HUES64 (cell line): ENCODE results near the gene ID3. TPM values are rescaled to one million over a fixed set of nuclear protein-coding genes. Genes with fewer than 3 reads are reported as not detected.

Experiments
- H3K27ac ChIP-seq: 2 replicates; pipeline ENCODE4 v1.7.0; 2013; ENCODE audit warnings: low read depth, low read length, inconsistent platforms
- H3K27me3 ChIP-seq: 2 replicates; pipeline ENCODE4 v1.6.1; 2013; ENCODE audit warnings: mild to moderate bottlenecking, low read length; ENCODE audit not compliant: insufficient read depth
- H3K36me3 ChIP-seq: 2 replicates; pipeline ENCODE4 v1.6.1; 2013; ENCODE audit warnings: mild to moderate bottlenecking, low read length; ENCODE audit not compliant: insufficient read depth
- H3K4me1 ChIP-seq: 2 replicates; pipeline ENCODE4 v1.6.1; 2013; ENCODE audit warnings: mild to moderate bottlenecking, low read length, moderate library complexity; ENCODE audit not compliant: insufficient read depth
- H3K4me3 ChIP-seq: 2 replicates; pipeline ENCODE4 v1.5.1; 2013; ENCODE audit warnings: mild to moderate bottlenecking, low read length, moderate library complexity
- H3K9ac ChIP-seq: 2 replicates; pipeline ENCODE4 v1.6.1; 2013; ENCODE audit warnings: mild to moderate bottlenecking, low read depth, low read length
- H3K9me3 ChIP-seq: 2 replicates; pipeline ENCODE4 v1.6.1; 2013; ENCODE audit warnings: low read depth, low read length; ENCODE audit not compliant: insufficient read depth
- WGBS: fragments of 150-250, 120-280 bp; methylation state at CpG from one replicate; pipeline ENCODE4 v1.1.7; 2013; ENCODE audit warnings: missing lambda C conversion rate; 5-methylcytosine and 5-hydroxymethylcytosine counted together
- polyA plus RNA-seq, 2 experiments: library from polyadenylated mRNA; stranded (reverse); fragments of 50-300 nt; gene quantifications; one replicate each; pipeline ENCODE4 v1.2.3, GENCODE V29; 2013

The ID3 gene
- 311 TPM for polyA plus RNA-seq (2013, experiment 1 of 2)
- 399 TPM for polyA plus RNA-seq (2013, experiment 2 of 2)

GRCh38 chr1:23559136-23559984 is at the start of gene ID3:
Gene ID3, minus strand, starts transcription at chr1:23559501. Its CDS starts 75 bp downstream, at chr1:23559426.
- Histone ChIP-seq H3K27ac (peak within 1 kb of the TSS; percentile 89), H3K36me3 (peaks cover 14% of the 10 kb centered on the region), H3K9ac (peak within 1 kb of the TSS; percentile 88), H3K27me3 (no peaks in the 10 kb centered on the region; the same call in 1 of the 2 replicates), H3K4me1 (peaks cover 59% of the 10 kb centered on the region), H3K9me3 (no peaks in the 10 kb centered on the region), H3K4me3 (peak within 1 kb of the TSS; percentile 82)
- under 1% methylated on average over 57 of the region's 57 CpGs for WGBS

GRCh38 chr1:23607944-23608343 is 48.6 kb upstream of the ID3 start:
- Histone ChIP-seq H3K4me3 (no peak overlapping the region), H3K9ac (no peak overlapping the region), H3K9me3 (no peaks in the 10 kb centered on the region), H3K4me1 (peaks cover 14% of the 10 kb centered on the region), H3K27ac (no peak overlapping the region), H3K36me3 (no peaks in the 10 kb centered on the region), H3K27me3 (no peaks in the 10 kb centered on the region)
- WGBS: 90% methylated on average over 4 of the region's 4 CpGs

- 95% methylated on average over 10 of the region's 10 CpGs for WGBS
- no peak overlapping the region for H3K9ac ChIP-seq
- no peak overlapping the region for H3K4me3 ChIP-seq
- H3K36me3 ChIP-seq: no peaks in the 10 kb centered on the region
- H3K4me1 ChIP-seq: peaks cover 28% of the 10 kb centered on the region
- no peaks in the 10 kb centered on the region for H3K27me3 ChIP-seq
- H3K9me3 ChIP-seq: no peaks in the 10 kb centered on the region
- H3K27ac ChIP-seq: no peak overlapping the region
These were observed 42.9 kb upstream of the ID3 start for GRCh38 chr1:23601968-23602876.

- H3K36me3 ChIP-seq: no peaks in the 10 kb centered on the region
- H3K4me1 ChIP-seq: peaks cover 35% of the 10 kb centered on the region
- H3K9ac ChIP-seq: no peak overlapping the region
- WGBS: 92% methylated on average over 11 of the region's 11 CpGs
- H3K9me3 ChIP-seq: no peaks in the 10 kb centered on the region
- no peak overlapping the region for H3K27ac ChIP-seq
- H3K4me3 ChIP-seq: no peak overlapping the region
- H3K27me3 ChIP-seq: no peaks in the 10 kb centered on the region
These were observed 42.0 kb upstream of the ID3 start for GRCh38 chr1:23601135-23601967.

- Histone ChIP-seq H3K27ac (no peak overlapping the region), H3K4me1 (peaks cover 36% of the 10 kb centered on the region), H3K9me3 (no peaks in the 10 kb centered on the region), H3K27me3 (no peaks in the 10 kb centered on the region), H3K36me3 (no peaks in the 10 kb centered on the region), H3K4me3 (no peak overlapping the region), H3K9ac (no peak overlapping the region)
- 68% methylated on average over 6 of the region's 6 CpGs for WGBS
These were observed 41.0 kb upstream of the ID3 start for GRCh38 chr1:23600283-23600682.

GRCh38 chr1:23599125-23599524 is 39.8 kb upstream of the ID3 start:
- Histone ChIP-seq H3K4me3 (no peak overlapping the region), H3K9ac (peak overlapping the region; percentile 25; the same call in 1 of the 2 replicates), H3K27ac (peak overlapping the region; percentile 87), H3K4me1 (peaks cover 30% of the 10 kb centered on the region), H3K9me3 (no peaks in the 10 kb centered on the region), H3K27me3 (no peaks in the 10 kb centered on the region), H3K36me3 (no peaks in the 10 kb centered on the region)
- 69% methylated on average over 1 of the region's 1 CpG for WGBS

- H3K9ac ChIP-seq: peak overlapping the region; percentile 62
- no peak overlapping the region for H3K4me3 ChIP-seq
- H3K27ac ChIP-seq: peak overlapping the region; percentile 87
- no peaks in the 10 kb centered on the region for H3K9me3 ChIP-seq
- H3K4me1 ChIP-seq: peaks cover 34% of the 10 kb centered on the region
- 1% methylated on average over 8 of the region's 8 CpGs for WGBS
- H3K36me3 ChIP-seq: no peaks in the 10 kb centered on the region
- no peaks in the 10 kb centered on the region for H3K27me3 ChIP-seq
These were observed 39.1 kb upstream of the ID3 start for GRCh38 chr1:23598424-23598823.

GRCh38 chr1:23597635-23598388 is 38.5 kb upstream of the ID3 start:
- no peaks in the 10 kb centered on the region for H3K27me3 ChIP-seq
- H3K9me3 ChIP-seq: no peaks in the 10 kb centered on the region
- H3K4me3 ChIP-seq: no peak overlapping the region; the same call in 1 of the 2 replicates
- peaks cover 38% of the 10 kb centered on the region for H3K4me1 ChIP-seq
- WGBS: 10% methylated on average over 4 of the region's 4 CpGs
- peak overlapping the region; percentile 87 for H3K27ac ChIP-seq
- peak overlapping the region; percentile 62 for H3K9ac ChIP-seq
- no peaks in the 10 kb centered on the region for H3K36me3 ChIP-seq

GRCh38 chr1:23596382-23597358 is 37.4 kb upstream of the ID3 start:
- Histone ChIP-seq H3K4me3 (no peak overlapping the region), H3K9me3 (no peaks in the 10 kb centered on the region), H3K36me3 (no peaks in the 10 kb centered on the region), H3K27ac (peak overlapping the region; percentile 87), H3K27me3 (no peaks in the 10 kb centered on the region), H3K9ac (no peak overlapping the region; the same call in 1 of the 2 replicates), H3K4me1 (peaks cover 38% of the 10 kb centered on the region)
- 89% methylated on average over 10 of the region's 10 CpGs for WGBS
